K562 (cell line): ENCODE data around the gene FASLG.

Experiments used
- EP300 ChIP-seq: IDR thresholded peaks from 2 replicates; pipeline ENCODE4 v1.6.1; 2012; ENCODE audit warnings: low read length, improper control_type of control experiment
- EWSR1 ChIP-seq: fragments of 450-650 bp; IDR thresholded peaks from 2 replicates; pipeline ENCODE4 v1.6.1; 2018; ENCODE audit warnings: borderline replicate concordance, mild to moderate bottlenecking, low read depth, moderate library complexity; ENCODE audit not compliant: partially characterized antibody
- HMGXB4 ChIP-seq: sonication (generic); formaldehyde crosslinking; IDR thresholded peaks from 2 replicates; pipeline ENCODE4 v1.8.1; 2023; ENCODE audit warnings: mild to moderate bottlenecking, missing genetic modification reagents
- KDM1A ChIP-seq, 2 experiments: fragments of 450-650 bp; IDR thresholded peaks; 2 replicates each; pipeline ENCODE4 v1.6.1; 2016; ENCODE audit warnings: mild to moderate bottlenecking in 2 of 2
- KLF16 ChIP-seq: IDR thresholded peaks from 2 replicates; pipeline ENCODE4 v1.6.1; 2016; ENCODE audit warnings: antibody characterized with exemption
- SLC30A9 ChIP-seq: fragments of 250-450 bp; sonication (Bioruptor Pico); IDR thresholded peaks from 2 replicates; pipeline ENCODE4 v1.8.0; 2022; ENCODE audit warnings: mild to moderate bottlenecking, moderate library complexity
- SMAD4 ChIP-seq: fragments of 250-450 bp; sonication (Bioruptor Pico); conservative IDR thresholded peaks from 2 replicates; pipeline ENCODE4 v1.8.0; 2021; ENCODE audit warnings: inconsistent platforms, mild to moderate bottlenecking, moderate library complexity
- TAF1 ChIP-seq: IDR thresholded peaks from 2 replicates; pipeline ENCODE4 v1.6.1; 2011; ENCODE audit warnings: mild to moderate bottlenecking, low read length, moderate library complexity; ENCODE audit not compliant: insufficient read depth, control insufficient read depth, severe bottlenecking; ENCODE audit errors: extremely low read depth
- ZFP30 ChIP-seq: fragments of 250-450 bp; sonication (Bioruptor Pico); IDR thresholded peaks from 2 replicates; pipeline ENCODE4 v1.8.0; 2022; ENCODE audit warnings: moderate library complexity, mild to moderate bottlenecking, inconsistent platforms, borderline replicate concordance
- ZNF354B ChIP-seq: fragments of 250-450 bp; sonication (Bioruptor Pico); IDR thresholded peaks from 2 replicates; pipeline ENCODE4 v1.4.0; 2020
- ZNF655 ChIP-seq: fragments of 250-450 bp; sonication (Bioruptor Pico); IDR thresholded peaks from 2 replicates; pipeline ENCODE4 v1.5.0; 2021

GRCh38 chr1:172616195-172616594, 42.7 kb upstream of the FASLG start:
- no peak for TF ChIP-seq TAF1
- no peak for TF ChIP-seq ZFP30 (CRISPR knock-in tag)
- no peak for TF ChIP-seq EWSR1
- TF ChIP-seq SMAD4, result no peak
- no peak for TF ChIP-seq EP300
- no peak for TF ChIP-seq KDM1A (IDR thresholded peaks at IDR 0.05)
- no peak for TF ChIP-seq HMGXB4
- no peak for TF ChIP-seq KLF16
- no peak for TF ChIP-seq SLC30A9 (CRISPR knock-in tag)
- no peak for TF ChIP-seq ZNF354B (CRISPR knock-in tag)
- no peak for TF ChIP-seq ZNF655 (CRISPR knock-in tag)
